Measurements from ENCODE around the gene DEPDC1. TPM values are rescaled to one million over a fixed set of nuclear protein-coding genes. Genes with fewer than 3 reads are reported as not detected.
A peak's percentile ranks its signal among the peaks of the same experiment; 100 is the strongest.
"Not testable (repeated sequence)": the region's sequence is repeated elsewhere in the genome, so short reads cannot be mapped to it uniquely, and the experiment has no call there.

Gene DEPDC1
- total RNA-seq, 1 experiment from 2014 or later, result 192 TPM

GRCh38 chr1:68479501-68479900, 17.4 kb downstream of the DEPDC1 start:
- no peak for DNase-seq (ENCODE audit: extremely low read depth, low read depth)

DNA sequence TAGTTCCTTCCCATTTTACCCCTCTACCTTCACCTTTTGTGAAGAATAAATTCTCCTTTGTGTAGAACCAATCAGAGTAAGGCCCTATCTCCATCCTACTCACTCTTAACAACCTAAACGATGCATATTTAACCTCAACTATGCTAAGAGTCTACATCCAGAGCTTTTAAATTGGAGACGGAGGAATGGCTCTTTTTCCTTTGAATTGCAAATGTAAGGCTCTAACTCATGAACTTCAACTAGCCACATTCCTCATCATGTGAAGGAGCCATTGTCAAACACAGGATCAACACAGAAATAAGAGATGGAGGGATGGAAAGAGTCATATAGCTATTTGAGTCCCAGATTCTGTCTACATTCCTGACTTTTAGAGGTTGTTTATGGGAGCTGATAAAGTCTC, 18.2 kb downstream of the DEPDC1 start:
- DNase-seq (ENCODE audit: extremely low read depth, low read depth), result no peak

DNA sequence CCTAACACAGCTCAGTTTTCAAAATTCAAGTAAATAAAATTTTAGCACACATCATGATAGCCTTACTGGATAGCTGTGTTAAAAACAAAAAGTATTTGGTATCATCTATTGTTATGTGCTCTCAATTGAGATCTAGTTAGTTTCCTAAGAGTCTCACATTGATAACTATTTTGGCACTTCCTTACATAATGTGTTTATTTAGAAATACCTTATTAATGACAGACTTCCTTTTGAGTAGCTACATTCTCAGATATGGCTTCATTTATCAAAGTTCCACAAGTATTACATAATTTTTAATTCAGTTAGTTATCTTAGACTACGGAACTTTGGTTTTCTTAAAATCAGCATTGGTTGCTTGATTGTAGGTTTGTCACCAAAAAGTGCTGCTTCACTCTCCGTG, 20.3 kb downstream of the DEPDC1 start:
- not testable (repeated sequence) for DNase-seq (ENCODE audit: extremely low read depth, low read depth)

- no peak for DNase-seq (ENCODE audit: extremely low read depth, low read depth)
These were observed 23.8 kb downstream of the DEPDC1 start for GRCh38 chr1:68473060-68473459.

DNA sequence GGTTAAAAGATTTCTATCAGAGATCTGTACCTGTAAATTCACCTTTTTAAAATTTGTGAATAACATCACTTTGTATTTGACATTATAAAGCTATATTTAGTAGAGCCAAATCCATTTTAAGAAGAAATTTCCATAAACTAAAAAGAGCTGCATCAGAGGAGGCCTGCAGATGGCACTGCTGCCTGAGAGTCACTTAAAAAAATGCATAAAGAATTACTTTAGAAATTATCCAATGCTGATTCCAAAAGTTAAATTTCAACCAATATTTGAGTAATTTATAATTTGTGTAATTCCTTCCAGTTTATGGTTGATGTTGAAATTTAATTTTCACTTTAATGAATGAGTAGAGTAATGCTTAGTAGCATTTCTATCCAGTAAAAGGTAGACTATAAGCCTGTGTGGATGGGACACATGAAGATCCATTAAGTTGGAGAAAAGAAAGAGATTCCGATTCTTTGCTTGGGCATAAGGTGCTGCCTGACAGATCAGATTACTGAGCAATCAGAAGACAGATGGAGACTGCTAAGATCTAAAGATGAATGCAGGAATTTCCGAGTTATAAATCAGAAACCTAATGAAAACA, 26.4 kb downstream of the DEPDC1 start:
- no peak for DNase-seq (ENCODE audit: extremely low read depth, low read depth)

DNA sequence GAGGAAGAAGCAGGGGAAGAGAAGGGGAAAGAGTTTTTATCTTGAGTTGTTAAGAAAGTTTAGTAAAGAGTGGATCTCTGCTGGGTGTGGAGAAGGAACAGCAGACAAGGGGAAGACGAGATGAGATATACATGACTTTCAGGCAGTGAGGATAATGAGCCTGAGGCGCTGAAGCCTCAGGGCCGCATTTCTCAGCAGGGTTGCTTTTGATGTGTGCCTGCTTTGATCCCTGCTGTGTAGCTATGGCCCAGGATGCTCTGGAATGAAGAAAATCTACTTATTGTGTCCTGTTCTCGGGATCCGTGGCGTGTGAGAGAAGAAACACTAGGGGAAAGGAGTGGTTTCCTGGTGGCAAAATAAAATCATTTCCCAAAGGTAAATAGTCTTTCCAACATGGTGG, 32.0 kb downstream of the DEPDC1 start:
- DNase-seq (ENCODE audit: extremely low read depth, low read depth), result no peak

DNA sequence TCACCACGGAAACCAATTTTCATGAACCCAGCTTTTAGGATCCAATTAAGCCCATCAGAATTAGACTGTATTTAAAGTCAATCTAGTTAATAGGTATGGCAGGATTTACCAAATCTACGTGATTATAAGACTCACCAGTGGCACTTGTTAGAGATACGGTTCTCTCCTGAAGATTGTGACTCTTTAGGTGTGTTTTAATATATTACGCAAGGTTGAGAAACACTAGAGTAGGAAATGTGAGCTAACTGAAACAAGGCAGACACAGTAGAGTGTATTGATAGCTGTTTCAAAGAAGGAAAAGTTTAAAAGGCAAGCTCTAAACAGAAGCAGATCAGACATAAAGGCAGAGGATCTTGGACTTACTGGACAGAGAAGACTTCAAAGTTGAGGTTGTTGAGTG, 35.9 kb downstream of the DEPDC1 start:
- no peak for DNase-seq (ENCODE audit: extremely low read depth, low read depth)

GRCh38 chr1:68459796-68460195, 37.1 kb downstream of the DEPDC1 start:
- peak; percentile 77 for DNase-seq (ENCODE audit: extremely low read depth, low read depth)

- peak; percentile 84 for DNase-seq (ENCODE audit: extremely low read depth, low read depth)
These were observed 37.8 kb downstream of the DEPDC1 start for GRCh38 chr1:68459091-68459490.

- DNase-seq (ENCODE audit: extremely low read depth, low read depth), result no peak
These were observed 40.7 kb downstream of the DEPDC1 start for GRCh38 chr1:68456202-68456601.

DNA sequence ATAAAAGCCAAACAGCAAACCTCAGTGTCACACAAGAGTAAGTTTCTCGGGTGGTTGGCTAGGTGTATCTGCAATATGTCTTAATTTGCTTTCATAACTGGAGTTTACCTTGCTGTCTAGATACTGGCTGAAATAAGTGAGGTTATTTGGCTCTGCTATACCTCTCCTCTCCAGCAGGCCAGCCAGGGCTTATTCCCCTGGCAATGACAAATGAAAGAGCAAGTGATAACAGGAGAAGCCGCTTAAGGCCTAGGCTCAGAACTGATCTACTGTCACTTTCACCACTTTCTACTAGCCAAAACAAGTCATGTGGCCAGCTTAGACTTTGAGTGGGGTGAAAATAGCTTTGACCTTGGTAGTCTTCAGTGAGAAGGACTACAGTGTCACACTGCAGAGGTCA, 42.3 kb downstream of the DEPDC1 start:
- DNase-seq (ENCODE audit: extremely low read depth, low read depth), result no peak

GRCh38 chr1:68453060-68453670, 43.7 kb downstream of the DEPDC1 start:
- DNase-seq (ENCODE audit: extremely low read depth, low read depth), result no peak

DNA sequence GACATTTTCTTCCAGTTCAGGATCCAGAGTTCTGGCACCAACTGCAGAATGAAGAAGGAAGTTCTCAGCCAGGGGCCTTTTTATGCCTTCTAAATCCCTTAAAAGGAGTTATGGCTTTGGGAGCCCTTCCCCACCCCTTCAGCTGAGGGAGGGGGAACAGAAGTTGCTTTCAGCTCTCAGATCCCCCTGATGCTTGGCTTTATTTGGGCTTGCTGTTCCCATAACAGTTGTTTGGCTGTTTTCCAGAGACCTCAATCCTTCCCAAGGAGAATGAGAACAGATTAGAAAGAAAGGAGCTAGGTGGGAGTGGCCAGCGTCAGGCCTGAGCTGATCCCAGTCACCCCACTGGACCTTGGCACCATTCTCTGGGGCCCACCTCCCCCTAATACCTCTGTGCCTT, 47.0 kb downstream of the DEPDC1 start, which contains the start of gene RPE65:
Gene RPE65, minus strand, starts transcription at position 54 of the 400 bp plus-strand sequence. Its CDS starts 49 bp downstream, at position 5.
- no peak for DNase-seq (ENCODE audit: extremely low read depth, low read depth)

GRCh38 chr1:68448365-68448764, 48.5 kb downstream of the DEPDC1 start:
- no peak for DNase-seq (ENCODE audit: extremely low read depth, low read depth)

- DNase-seq (ENCODE audit: extremely low read depth, low read depth), result no peak
These were observed 51.2 kb downstream of the DEPDC1 start for GRCh38 chr1:68445709-68446108.

DNA sequence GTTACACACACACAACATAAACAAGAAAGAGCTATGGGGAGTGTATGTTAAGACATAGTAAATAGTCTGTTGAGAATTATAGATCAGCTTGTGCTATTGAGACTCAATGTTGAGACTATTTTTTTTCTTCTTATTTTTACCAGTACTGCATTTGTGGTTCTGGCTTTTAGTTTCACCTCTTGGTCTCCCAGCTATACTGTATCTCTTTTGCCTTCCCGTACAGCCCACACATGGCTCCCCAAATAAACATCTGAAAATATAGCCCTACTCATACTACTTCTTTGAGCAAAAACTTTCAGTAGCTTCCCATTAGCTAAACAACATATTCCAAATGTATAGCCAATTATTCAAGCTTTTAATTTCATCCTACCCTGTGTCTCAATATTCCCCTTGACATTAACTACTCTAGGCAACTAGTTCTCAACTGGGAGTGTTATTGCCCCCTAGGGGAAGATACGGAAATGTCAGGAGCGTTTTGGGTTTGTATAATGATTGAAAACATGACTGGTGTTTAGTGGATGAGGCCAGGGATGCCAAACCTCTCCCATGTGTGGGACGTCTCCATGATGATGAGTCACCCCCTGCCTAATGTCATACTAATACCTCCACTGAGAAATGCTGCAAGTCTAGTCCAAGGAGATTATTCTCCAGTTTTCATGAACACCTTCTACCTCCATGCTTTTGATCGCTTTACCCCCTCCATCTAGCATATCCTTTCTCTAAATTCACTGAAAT, 53.9 kb downstream of the DEPDC1 start:
- peak; percentile 54 for DNase-seq (ENCODE audit: extremely low read depth, low read depth)

GRCh38 chr1:68442006-68442405, 54.9 kb downstream of the DEPDC1 start:
- DNase-seq (ENCODE audit: extremely low read depth, low read depth), result no peak

DNA sequence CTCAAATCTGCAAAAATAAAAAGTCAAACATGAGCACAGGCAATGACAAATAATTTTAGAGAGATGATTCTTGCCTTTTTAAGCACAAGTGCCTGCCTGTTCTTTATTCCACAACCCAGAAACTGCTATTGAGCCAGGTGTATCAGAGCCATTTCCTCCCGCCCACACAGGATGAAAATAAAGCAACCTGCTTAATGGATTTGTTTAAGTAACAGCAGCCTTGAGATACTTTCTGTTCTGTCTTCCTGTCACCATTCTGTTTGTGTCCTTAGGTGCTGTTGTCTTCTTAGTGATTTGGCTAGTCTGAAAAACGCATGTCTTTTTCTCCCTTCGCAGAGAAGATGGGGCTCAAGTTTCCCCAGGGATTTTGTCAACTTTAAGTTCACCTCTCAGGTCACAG, 58.6 kb downstream of the DEPDC1 start:
- no peak for DNase-seq (ENCODE audit: extremely low read depth, low read depth)

DNA sequence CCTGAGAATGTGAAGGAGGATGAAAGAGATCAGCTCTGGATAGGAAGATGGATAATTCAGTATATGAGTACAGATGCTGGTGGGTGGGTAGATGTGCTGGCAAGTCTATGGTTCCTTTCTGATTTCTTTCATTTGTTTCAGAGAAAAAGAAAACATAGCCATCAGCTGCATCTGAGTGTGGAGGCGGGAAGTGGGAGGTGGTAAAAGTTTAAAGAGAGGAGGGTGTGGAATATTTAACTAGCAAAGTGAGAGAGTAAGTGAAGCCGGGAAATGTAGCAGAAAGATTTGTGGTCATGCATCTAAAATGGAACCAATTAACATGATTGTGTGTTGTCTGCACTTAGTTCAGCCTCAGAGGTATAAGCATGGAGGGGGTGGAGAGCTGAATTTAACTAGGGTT, 63.5 kb downstream of the DEPDC1 start:
- DNase-seq (ENCODE audit: extremely low read depth, low read depth), result no peak

GRCh38 chr1:68431076-68431475, 65.8 kb downstream of the DEPDC1 start:
- DNase-seq (ENCODE audit: extremely low read depth, low read depth), result no peak

- no peak for DNase-seq (ENCODE audit: extremely low read depth, low read depth)
These were observed 67.6 kb downstream of the DEPDC1 start for GRCh38 chr1:68429233-68429808.

DNA sequence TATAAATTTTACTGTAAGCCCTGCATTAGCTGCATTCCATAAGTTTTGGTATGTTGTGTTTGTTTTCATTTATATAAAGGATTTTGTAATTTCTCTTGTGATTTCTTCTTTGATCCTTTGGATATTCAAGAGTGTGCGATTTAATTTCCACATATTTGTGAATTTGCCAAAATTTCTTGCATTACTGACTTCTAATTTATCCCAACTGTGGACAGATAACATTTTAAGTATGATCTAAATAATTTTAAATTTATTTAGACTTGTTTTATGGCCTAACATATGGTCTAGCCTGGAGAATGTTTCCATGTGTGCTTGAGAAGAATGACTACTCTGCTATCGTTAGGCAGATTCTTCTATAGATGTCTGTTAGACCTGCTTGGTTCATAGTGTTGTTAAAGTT, 70.3 kb downstream of the DEPDC1 start:
- DNase-seq (ENCODE audit: extremely low read depth, low read depth), result no peak
